Neuron (in vitro differentiated cells): ENCODE results near the gene STX8.
"Not testable (repeated sequence)": the region's sequence is repeated elsewhere in the genome, so short reads cannot be mapped to it uniquely, and the experiment has no call there.

Experiments
- H2AFZ ChIP-seq: one replicate; pipeline ENCODE4 v1.6.1; 2013; ENCODE audit warnings: low read depth, mild to moderate bottlenecking, inconsistent platforms, low read length, moderate library complexity
- H3K27me3 ChIP-seq: one replicate; pipeline ENCODE4 v1.6.1; 2013; ENCODE audit warnings: low read length; ENCODE audit not compliant: insufficient read depth
- H3K36me3 ChIP-seq: one replicate; pipeline ENCODE4 v1.6.1; 2013; ENCODE audit warnings: low read length; ENCODE audit not compliant: insufficient read depth
- H3K4me1 ChIP-seq: one replicate; pipeline ENCODE4 v1.6.1; 2013; ENCODE audit warnings: low read length; ENCODE audit not compliant: insufficient read depth
- H3K4me3 ChIP-seq: 2 replicates; pipeline ENCODE4 v1.5.1; 2013; ENCODE audit warnings: mild to moderate bottlenecking, low read length, moderate library complexity
- H3K9me3 ChIP-seq: one replicate; pipeline ENCODE4 v1.6.1; 2013; ENCODE audit warnings: low read length

The STX8 gene

DNA sequence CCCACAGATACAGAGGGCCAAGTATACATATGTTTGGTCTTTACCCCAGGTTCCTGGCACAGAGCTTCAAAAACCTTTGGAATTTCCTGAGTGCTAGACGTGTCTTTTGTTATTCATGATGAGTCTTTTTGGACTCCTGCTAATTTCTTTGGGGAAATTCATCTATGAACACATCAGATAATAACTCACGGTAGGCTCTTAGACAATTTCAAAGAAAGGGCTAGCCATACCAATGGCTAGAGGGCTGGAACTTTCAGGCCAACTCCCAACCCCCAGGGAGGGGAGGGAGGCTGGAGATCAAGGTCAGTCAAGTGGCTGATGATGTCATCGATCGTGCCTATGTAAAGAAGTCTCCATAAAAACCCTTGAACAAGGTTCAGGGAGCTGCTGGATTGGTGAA, 101.9 kb downstream of the STX8 start:
- peaks cover 5% of the 10 kb centered on the region for H3K4me1 ChIP-seq

GRCh38 chr17:9472541-9472940, 103.1 kb downstream of the STX8 start:
- peaks cover 5% of the 10 kb centered on the region for H3K4me1 ChIP-seq
- no peak overlapping the region for H2AFZ ChIP-seq
- H3K36me3 ChIP-seq: no peaks in the 10 kb centered on the region
- peaks cover 5% of the 10 kb centered on the region for H3K9me3 ChIP-seq
- no peak overlapping the region for H3K4me3 ChIP-seq
- H3K27me3 ChIP-seq: no peaks in the 10 kb centered on the region

More for the DNA sequence above, 101.9 kb downstream of the STX8 start:
- Histone ChIP-seq H3K27me3 (no peaks in the 10 kb centered on the region), H2AFZ (no peak overlapping the region), H3K4me3 (no peak overlapping the region), H3K9me3 (peaks cover 5% of the 10 kb centered on the region), H3K36me3 (no peaks in the 10 kb centered on the region)

- H3K9me3 ChIP-seq: peaks cover 5% of the 10 kb centered on the region
Measured at GRCh38 chr17:9472094-9472493, 103.5 kb downstream of the STX8 start.

GRCh38 chr17:9470171-9470570, 105.4 kb downstream of the STX8 start:
- H3K4me1 ChIP-seq: peaks cover 5% of the 10 kb centered on the region
- no peaks in the 10 kb centered on the region for H3K27me3 ChIP-seq
- H3K36me3 ChIP-seq: no peaks in the 10 kb centered on the region
- H2AFZ ChIP-seq: no peak overlapping the region
- H3K4me3 ChIP-seq: no peak overlapping the region
- H3K9me3 ChIP-seq: peaks cover 5% of the 10 kb centered on the region

More at GRCh38 chr17:9472094-9472493, 103.5 kb downstream of the STX8 start:
- peaks cover 5% of the 10 kb centered on the region for H3K4me1 ChIP-seq
- no peaks in the 10 kb centered on the region for H3K27me3 ChIP-seq
- no peaks in the 10 kb centered on the region for H3K36me3 ChIP-seq
- no peak overlapping the region for H3K4me3 ChIP-seq
- H2AFZ ChIP-seq: no peak overlapping the region

DNA sequence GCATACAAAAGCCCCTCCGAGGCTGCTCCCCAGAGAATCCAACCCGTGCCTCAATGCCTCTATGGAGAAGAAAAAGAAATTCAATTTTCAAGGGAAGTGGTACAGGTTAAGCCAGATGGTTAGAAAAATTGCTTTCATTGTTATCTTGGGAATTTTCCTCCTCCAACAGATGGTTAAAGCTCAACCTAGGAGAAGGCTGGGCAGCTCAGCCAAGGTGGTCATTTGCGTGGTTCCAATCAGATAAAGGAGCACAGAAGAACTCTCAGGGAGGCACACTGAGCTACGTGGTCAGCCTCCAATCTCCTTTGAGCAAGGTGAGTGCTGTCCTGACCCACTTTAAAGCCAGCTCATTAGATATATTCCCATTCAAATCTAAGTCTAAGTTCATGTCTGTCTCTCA, 106.7 kb downstream of the STX8 start:
- Histone ChIP-seq H2AFZ (no peak overlapping the region), H3K36me3 (no peaks in the 10 kb centered on the region), H3K4me3 (no peak overlapping the region)

GRCh38 chr17:9468532-9468931, 107.1 kb downstream of the STX8 start:
- no peaks in the 10 kb centered on the region for H3K36me3 ChIP-seq
- peaks cover 5% of the 10 kb centered on the region for H3K9me3 ChIP-seq
- H3K4me1 ChIP-seq: peaks cover under 1% of the 10 kb centered on the region
- no peak overlapping the region for H3K4me3 ChIP-seq
- no peaks in the 10 kb centered on the region for H3K27me3 ChIP-seq
- H2AFZ ChIP-seq: no peak overlapping the region

More for the DNA sequence above, 106.7 kb downstream of the STX8 start:
- H3K4me1 ChIP-seq: peaks cover 4% of the 10 kb centered on the region
- H3K27me3 ChIP-seq: no peaks in the 10 kb centered on the region
- H3K9me3 ChIP-seq: peaks cover 5% of the 10 kb centered on the region

- Histone ChIP-seq H3K4me3 (no peak overlapping the region), H3K9me3 (peaks cover 4% of the 10 kb centered on the region), H3K4me1 (no peaks in the 10 kb centered on the region), H2AFZ (no peak overlapping the region), H3K27me3 (no peaks in the 10 kb centered on the region), H3K36me3 (no peaks in the 10 kb centered on the region)
Measured at GRCh38 chr17:9467518-9467917, 108.1 kb downstream of the STX8 start.

- Histone ChIP-seq H3K36me3 (no peaks in the 10 kb centered on the region), H3K9me3 (peaks cover 1% of the 10 kb centered on the region), H2AFZ (no peak overlapping the region), H3K4me3 (no peak overlapping the region), H3K4me1 (no peaks in the 10 kb centered on the region), H3K27me3 (no peaks in the 10 kb centered on the region)
Measured at GRCh38 chr17:9465210-9465921, 110.3 kb downstream of the STX8 start.

DNA sequence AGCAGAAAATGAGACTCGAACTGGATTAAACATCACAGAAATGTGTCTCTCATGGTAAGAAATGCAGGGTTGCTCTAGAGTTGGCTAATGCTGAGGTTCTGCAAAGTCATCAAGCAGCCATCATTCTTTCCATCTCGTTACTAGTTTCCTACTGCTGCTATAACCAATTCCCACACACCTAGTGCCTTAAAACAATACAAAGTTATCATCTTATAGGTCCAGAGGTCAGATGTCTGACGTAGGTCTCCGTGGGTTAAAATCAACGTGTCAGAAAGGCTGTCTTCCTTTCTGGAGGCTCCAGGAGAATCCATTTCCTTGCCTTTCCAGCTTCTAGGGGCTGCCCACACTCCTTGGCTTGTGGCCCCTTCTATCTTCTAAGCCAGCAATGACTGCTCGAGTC, 118.6 kb downstream of the STX8 start:
- Histone ChIP-seq H3K27me3 (no peaks in the 10 kb centered on the region), H3K4me1 (peaks cover 6% of the 10 kb centered on the region), H3K4me3 (no peak overlapping the region), H2AFZ (no peak overlapping the region), H3K36me3 (no peaks in the 10 kb centered on the region), H3K9me3 (peaks cover 1% of the 10 kb centered on the region)

DNA sequence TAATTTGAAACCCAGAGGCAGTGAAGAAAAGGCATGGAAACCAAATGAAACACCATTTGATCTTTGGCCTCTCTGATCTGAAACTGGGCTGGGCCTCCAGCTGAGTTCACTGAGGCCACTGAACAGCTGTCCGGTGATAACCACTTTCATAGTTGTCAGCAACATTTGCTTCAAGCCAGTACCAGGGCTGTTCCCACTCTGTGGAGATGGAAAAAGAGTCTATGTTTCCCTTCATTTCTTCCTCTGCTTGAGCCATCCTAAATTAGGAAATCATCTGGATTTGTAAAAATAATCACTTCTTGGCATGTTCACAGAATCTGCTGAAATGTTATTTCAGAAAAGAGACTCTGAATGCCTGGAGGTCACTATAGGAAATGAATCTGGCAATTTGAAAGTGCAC, 119.3 kb downstream of the STX8 start:
- no peak overlapping the region for H3K4me3 ChIP-seq
- H3K36me3 ChIP-seq: no peaks in the 10 kb centered on the region
- H3K4me1 ChIP-seq: peaks cover 6% of the 10 kb centered on the region
- peaks cover under 1% of the 10 kb centered on the region for H3K9me3 ChIP-seq
- no peaks in the 10 kb centered on the region for H3K27me3 ChIP-seq
- no peak overlapping the region for H2AFZ ChIP-seq

DNA sequence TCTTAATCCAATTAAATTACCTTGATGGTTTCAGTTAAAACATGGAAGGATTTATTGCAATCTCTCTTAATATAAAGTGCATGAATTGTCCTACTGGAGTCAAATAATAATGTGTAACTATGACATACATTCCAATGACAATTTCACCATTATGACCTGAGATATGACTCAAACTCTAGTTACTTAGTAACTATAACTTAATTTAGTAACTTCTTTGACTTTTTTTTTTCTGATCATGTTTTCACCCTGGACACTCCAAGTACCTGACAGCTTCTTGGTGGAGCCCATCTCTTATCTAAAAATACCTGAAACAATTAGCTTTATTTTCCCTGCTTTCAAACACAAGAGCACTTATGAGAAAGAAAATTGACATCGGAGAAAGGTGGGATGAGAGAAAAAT, 123.7 kb downstream of the STX8 start:
- Histone ChIP-seq H3K9me3 (no peaks in the 10 kb centered on the region), H3K36me3 (no peaks in the 10 kb centered on the region), H2AFZ (no peak overlapping the region), H3K4me3 (no peak overlapping the region), H3K27me3 (no peaks in the 10 kb centered on the region), H3K4me1 (peaks cover 6% of the 10 kb centered on the region)

DNA sequence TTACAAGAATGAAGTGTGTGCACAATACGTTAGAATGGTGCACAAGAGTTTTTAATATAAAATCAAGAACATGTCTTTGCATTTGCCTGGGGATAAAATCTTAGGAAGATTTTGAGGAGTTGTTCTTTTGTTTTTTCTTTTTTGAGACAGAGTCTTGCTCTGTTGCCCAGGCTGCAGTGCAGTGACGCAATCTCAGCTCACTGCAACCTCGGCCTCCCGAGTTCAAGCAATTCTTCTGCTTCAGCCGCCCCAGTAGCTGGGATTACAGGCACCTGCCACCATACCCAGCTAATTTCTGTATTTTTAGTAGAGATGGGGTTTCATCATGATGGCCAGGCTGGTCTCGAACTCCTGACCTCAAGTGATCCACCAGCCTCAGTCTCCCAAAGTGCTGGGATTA, 128.3 kb downstream of the STX8 start:
- not testable (repeated sequence) for H3K4me3 ChIP-seq, H3K9me3 ChIP-seq, H3K4me1 ChIP-seq, H3K36me3 ChIP-seq, H2AFZ ChIP-seq, H3K27me3 ChIP-seq

- Histone ChIP-seq H3K9me3 (no peaks in the 10 kb centered on the region), H2AFZ (no peak overlapping the region), H3K36me3 (no peaks in the 10 kb centered on the region), H3K4me3 (no peak overlapping the region), H3K4me1 (peaks cover 6% of the 10 kb centered on the region), H3K27me3 (no peaks in the 10 kb centered on the region)
Measured at GRCh38 chr17:9446528-9446927, 129.1 kb downstream of the STX8 start.

DNA sequence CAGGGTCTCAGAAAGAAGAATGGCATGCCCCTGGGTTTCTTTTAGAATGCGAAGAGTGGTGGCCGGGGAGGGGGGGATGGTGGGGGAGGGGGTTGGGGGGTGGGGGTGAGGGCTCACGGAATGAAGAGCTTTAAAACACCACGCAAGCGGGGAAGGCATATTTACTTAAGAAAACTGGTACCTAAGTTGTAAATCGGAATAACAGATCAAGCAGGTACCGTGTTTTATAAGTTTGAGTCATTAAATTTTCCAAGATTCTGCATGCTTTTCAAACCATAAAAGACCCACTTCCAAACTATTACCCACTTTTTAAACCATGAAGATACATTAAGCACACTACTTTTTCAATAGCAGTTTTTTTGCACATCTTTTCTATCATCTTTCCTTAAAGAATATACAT, 130.2 kb downstream of the STX8 start:
- Histone ChIP-seq H3K36me3 (no peaks in the 10 kb centered on the region), H3K4me3 (no peak overlapping the region), H3K9me3 (no peaks in the 10 kb centered on the region)

More for the DNA sequence above, 130.2 kb downstream of the STX8 start:
- no peak overlapping the region for H2AFZ ChIP-seq
- H3K27me3 ChIP-seq: no peaks in the 10 kb centered on the region
- peaks cover 6% of the 10 kb centered on the region for H3K4me1 ChIP-seq
